Measurements from ENCODE around the gene UFSP2.

The UFSP2 gene

DNA sequence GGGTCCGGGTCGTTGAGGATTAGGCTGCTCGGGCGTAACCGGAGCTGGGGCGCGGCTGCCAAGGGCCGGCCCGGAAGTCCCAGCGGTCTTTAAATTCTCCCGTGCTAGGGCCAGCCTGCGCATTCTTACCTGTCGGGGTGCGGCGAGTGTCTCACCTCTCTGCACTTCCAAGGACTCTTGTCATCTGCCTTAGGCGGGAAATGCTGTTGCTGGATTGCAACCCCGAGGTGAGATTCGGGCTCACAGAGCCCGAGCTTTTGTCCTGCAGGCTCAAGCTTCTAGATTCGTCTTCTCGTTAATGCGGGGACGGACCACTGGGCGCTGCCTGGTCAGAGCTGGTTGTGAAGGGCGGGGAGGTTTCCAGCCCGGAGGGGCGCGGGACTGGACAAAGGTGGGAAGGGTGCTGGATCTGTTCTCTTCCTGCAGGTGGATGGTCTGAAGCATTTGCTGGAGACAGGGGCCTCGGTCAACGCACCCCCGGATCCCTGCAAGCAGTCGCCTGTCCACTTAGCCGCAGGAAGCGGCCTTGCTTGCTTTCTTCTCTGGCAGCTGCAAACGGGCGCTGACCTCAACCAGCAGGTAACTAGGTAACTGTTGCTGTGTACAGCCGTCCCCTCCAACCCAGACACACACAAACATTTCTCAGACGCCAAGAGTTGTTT lies 28.9 kb downstream of the UFSP2 start, which contains the start of gene ANKRD37:
Gene ANKRD37, plus strand, starts transcription at position 118 of the 662 bp plus-strand sequence. Its CDS starts 83 bp downstream, at position 201.
- peak; percentile 69 for DNase-seq (ENCODE audit: low read depth, low spot score)

GRCh38 chr4:185395956-185396723 lies 29.6 kb downstream of the UFSP2 start:
- TF ChIP-seq CTCF (IDR thresholded peaks at IDR 0.05; ENCODE audit: low read depth, low read length) = no peak
- in situ Hi-C loops (cut with HindIII; ENCODE audit: low sequenced_read_pairs) = no loop called here
- H3K4me3 ChIP-seq (ENCODE audit: low read depth, low read length) = peak overlapping the region; percentile 73
- peak; percentile 99 for DNase-seq (ENCODE audit: low read depth, low spot score)

More for the DNA sequence above, 28.9 kb downstream of the UFSP2 start, which contains the start of gene ANKRD37:
- in situ Hi-C loops (cut with HindIII; ENCODE audit: low sequenced_read_pairs) = no loop called here
- TF ChIP-seq CTCF (IDR thresholded peaks at IDR 0.05; ENCODE audit: low read depth, low read length) = no peak
- H3K4me3 ChIP-seq (ENCODE audit: low read depth, low read length) = peak within 1 kb of the TSS; percentile 73

DNA sequence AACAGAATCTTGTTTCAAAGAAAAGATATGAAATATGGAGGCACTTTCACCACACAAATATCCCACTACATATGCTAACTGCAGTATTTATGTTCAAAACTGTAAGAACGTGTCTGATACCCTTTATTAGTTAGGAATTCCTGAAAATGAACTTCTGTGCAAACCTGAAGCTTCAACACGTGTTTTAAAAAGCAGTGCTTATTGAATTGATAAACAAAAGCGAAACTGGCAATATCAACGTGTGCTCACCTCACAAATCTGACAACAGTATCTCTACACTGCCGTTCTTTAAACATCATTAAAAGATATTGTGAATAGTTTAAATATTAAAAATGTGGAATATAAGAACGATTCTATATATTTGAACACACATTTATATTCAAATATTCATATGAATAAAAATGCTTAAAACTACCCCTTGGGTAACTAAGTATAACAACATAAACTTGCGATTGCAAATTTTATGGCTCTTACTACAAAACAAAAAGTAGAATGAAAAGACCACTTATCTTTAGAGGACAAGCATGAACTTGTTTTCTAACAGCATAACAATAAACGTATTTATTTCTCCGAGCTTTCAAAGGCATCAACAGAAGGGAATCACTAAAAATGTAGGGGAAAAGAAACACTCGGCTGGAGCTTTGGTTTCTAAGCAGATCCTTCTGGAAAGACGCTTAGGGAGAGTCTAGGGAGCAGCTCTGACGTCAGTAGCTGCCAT lies 30.4 kb downstream of the UFSP2 start, which contains the start of gene LRP2BP:
Gene LRP2BP, minus strand, starts transcription at position 687 of the 718 bp plus-strand sequence. CDS start 17,738 bp downstream, outside the sequence.
- DNase-seq (ENCODE audit: low read depth, low spot score) = no peak
- in situ Hi-C loops (cut with HindIII; ENCODE audit: low sequenced_read_pairs) = no loop called here
- TF ChIP-seq CTCF (IDR thresholded peaks at IDR 0.05; ENCODE audit: low read depth, low read length) = no peak
- peak within 1 kb of the TSS; percentile 73 for H3K4me3 ChIP-seq (ENCODE audit: low read depth, low read length)

- in situ Hi-C loops (cut with HindIII; ENCODE audit: low sequenced_read_pairs) = no loop called here
- H3K4me3 ChIP-seq (ENCODE audit: low read depth, low read length) = peak overlapping the region; percentile 54
- TF ChIP-seq CTCF (IDR thresholded peaks at IDR 0.05; ENCODE audit: low read depth, low read length) = no peak
- no peak for DNase-seq (ENCODE audit: low read depth, low spot score)
These were observed 31.1 kb downstream of the UFSP2 start for GRCh38 chr4:185394568-185395237.

DNA sequence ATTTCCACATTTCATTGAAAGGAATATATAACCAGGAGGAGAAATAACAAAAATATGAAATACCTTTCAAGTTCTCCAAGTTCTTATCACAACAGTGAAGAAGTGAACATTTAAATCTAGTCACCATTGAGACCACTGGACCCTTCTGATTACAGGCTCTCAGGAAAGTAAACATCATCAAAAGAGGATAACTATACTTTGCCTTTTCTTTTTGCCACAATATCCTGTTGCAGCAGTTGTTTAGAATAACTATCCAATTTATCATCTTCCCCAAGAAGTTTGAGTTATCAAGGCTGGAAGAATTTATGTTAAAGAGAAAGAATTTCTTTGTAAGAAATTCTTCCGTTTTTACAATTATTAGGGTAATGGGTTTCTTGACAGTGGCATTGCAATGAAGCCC lies 33.6 kb downstream of the UFSP2 start:
- in situ Hi-C loops (cut with HindIII; ENCODE audit: low sequenced_read_pairs) = no loop called here
- DNase-seq (ENCODE audit: low read depth, low spot score) = no peak

More for the DNA sequence above, 33.6 kb downstream of the UFSP2 start:
- H3K4me3 ChIP-seq (ENCODE audit: low read depth, low read length) = no peak overlapping the region
- no peak for TF ChIP-seq CTCF (IDR thresholded peaks at IDR 0.05; ENCODE audit: low read depth, low read length)

Measured in astrocyte of the spinal cord (primary cell).